ENCODE measurements around the gene OTULINL. TPM values are rescaled to one million over a fixed set of nuclear protein-coding genes. Genes with fewer than 3 reads are reported as not detected.

Gene OTULINL
- total RNA-seq, 3 donors from 2014 or later (not counting 1 experiment from before 2014, with no cell fraction given) = 33.0 to 67.4 (median 51.8) TPM

GRCh38 chr5:14595891-14596290, 14.3 kb downstream of the OTULINL start:
- TF ChIP-seq CTCF (IDR thresholded peaks at IDR 0.05) = no peak
- ATAC-seq (peak in 1 of 3 donors; percentile 6), DNase-seq (no peak)
- no peaks in the 10 kb centered on the region for H3K36me3 Mint-ChIP-seq
- Histone ChIP-seq H3K27me3 (ENCODE audit: control insufficient read depth, insufficient read depth, low read length) (no peaks in the 10 kb centered on the region), H3K4me1 (ENCODE audit: control insufficient read depth, insufficient read depth, low read length) (peaks cover 69% of the 10 kb centered on the region), H3K36me3 (ENCODE audit: control insufficient read depth, insufficient read depth, low read length) (no peaks in the 10 kb centered on the region), H3K9me3 (ENCODE audit: control insufficient read depth, insufficient read depth, low read length) (no peaks in the 10 kb centered on the region), H3K27ac (ENCODE audit: low read length) (peak overlapping the region; percentile 81), H3K4me3 (ENCODE audit: low read length) (no peak overlapping the region)
- H3K4me3 Mint-ChIP-seq = peak overlapping the region; percentile 84
- peaks cover 81 to 84% of the 10 kb centered on the region in 2 donors for H3K4me1 Mint-ChIP-seq
- 0% methylated on average over 1 of the region's 1 CpG for WGBS (ENCODE audit: insufficient coverage)
- peak overlapping the region; percentile 87 to 93 for H3K27ac Mint-ChIP-seq
- H3K27me3 Mint-ChIP-seq (ENCODE audit: low read depth in 2 of 2) = no peaks in the 10 kb centered on the region
- H3K9me3 Mint-ChIP-seq = no peaks in the 10 kb centered on the region
- intact Hi-C loops (cut with micrococcal nuclease) = no loop called here

- no peaks in the 10 kb centered on the region for H3K9me3 Mint-ChIP-seq
Observed at GRCh38 chr5:14597080-14597479, 15.5 kb downstream of the OTULINL start.

GRCh38 chr5:14598225-14598624, 16.6 kb downstream of the OTULINL start:
- Histone ChIP-seq H3K36me3 (ENCODE audit: control insufficient read depth, insufficient read depth, low read length) (peaks cover 19% of the 10 kb centered on the region), H3K4me3 (ENCODE audit: low read length) (no peak overlapping the region), H3K9me3 (ENCODE audit: control insufficient read depth, insufficient read depth, low read length) (no peaks in the 10 kb centered on the region), H3K4me1 (ENCODE audit: control insufficient read depth, insufficient read depth, low read length) (peaks cover 49% of the 10 kb centered on the region), H3K27me3 (ENCODE audit: control insufficient read depth, insufficient read depth, low read length) (no peaks in the 10 kb centered on the region), H3K27ac (ENCODE audit: low read length) (peak overlapping the region; percentile 12)
- H3K4me3 Mint-ChIP-seq = no peak overlapping the region
- no peaks in the 10 kb centered on the region for H3K27me3 Mint-ChIP-seq (ENCODE audit: low read depth in 2 of 2)
- TF ChIP-seq CTCF (IDR thresholded peaks at IDR 0.05) = no peak
- ATAC-seq (peak in 1 of 3 donors; percentile 8), DNase-seq (no peak)
- peak overlapping the region; percentile 81 to 93 for H3K27ac Mint-ChIP-seq
- 25% methylated on average over 2 of the region's 2 CpGs for WGBS (ENCODE audit: insufficient coverage)
- peaks cover 13% of the 10 kb centered on the region for H3K36me3 Mint-ChIP-seq
- H3K9me3 Mint-ChIP-seq = no peaks in the 10 kb centered on the region
- intact Hi-C loops (cut with micrococcal nuclease) = no loop called here
- peaks cover 68 to 72% of the 10 kb centered on the region in 2 donors for H3K4me1 Mint-ChIP-seq

More at GRCh38 chr5:14597080-14597479, 15.5 kb downstream of the OTULINL start:
- Mint-ChIP-seq H3K4me3 (no peak overlapping the region), H3K36me3 (peaks cover 2% of the 10 kb centered on the region), H3K4me1 (peaks cover 74 to 77% of the 10 kb centered on the region in 2 donors), H3K27ac (peak overlapping the region; percentile 87 to 93), H3K27me3 (ENCODE audit: low read depth in 2 of 2) (no peaks in the 10 kb centered on the region)
- no peak for TF ChIP-seq CTCF (IDR thresholded peaks at IDR 0.05)
- Histone ChIP-seq H3K4me1 (ENCODE audit: control insufficient read depth, insufficient read depth, low read length) (peaks cover 57% of the 10 kb centered on the region), H3K36me3 (ENCODE audit: control insufficient read depth, insufficient read depth, low read length) (peaks cover 10% of the 10 kb centered on the region), H3K27ac (ENCODE audit: low read length) (no peak overlapping the region), H3K27me3 (ENCODE audit: control insufficient read depth, insufficient read depth, low read length) (no peaks in the 10 kb centered on the region), H3K9me3 (ENCODE audit: control insufficient read depth, insufficient read depth, low read length) (no peaks in the 10 kb centered on the region), H3K4me3 (ENCODE audit: low read length) (no peak overlapping the region)
- ATAC-seq (no peak), DNase-seq (no peak)
- intact Hi-C loops (cut with micrococcal nuclease) = no loop called here
- WGBS (ENCODE audit: insufficient coverage) = no CpG with 5 or more reads among the region's 1 CpG

Measured in natural killer cell (primary cell).